Spleen (tissue), 11 donors: Measurements from ENCODE around the gene ACVR1C. TPM values are rescaled to one million over a fixed set of nuclear protein-coding genes. Genes with fewer than 3 reads are reported as not detected.
"Not testable (repeated sequence)": the region's sequence is repeated elsewhere in the genome, so short reads cannot be mapped to it uniquely, and the experiment has no call there.

Experiments
- DNase-seq: peaks from one replicate; pipeline ENCODE4 v3.0.0-alpha.2; 2020
- H3K27ac ChIP-seq, 8 donors: fragments of 200-600 bp; sonication (generic) in 7 of 8; 1 replicate in 4 of 8; 2 replicates in 4 of 8; pipeline versions ENCODE4 v1.5.0 to v1.8.0; 2016 to 2021; ENCODE audit warnings: inconsistent platforms in 4 of 8, mild to moderate bottlenecking in 4 of 8, moderate library complexity in 1 of 8
- H3K27me3 ChIP-seq, 7 donors: fragments of 200-600 bp; sonication (generic) in 6 of 7; replicated peaks in 1 of 7; 1 replicate in 4 of 7; 2 replicates in 3 of 7; pipeline versions ENCODE4 v1.5.0 to v1.8.0; 2016 to 2021; ENCODE audit warnings: inconsistent platforms in 3 of 7, mild to moderate bottlenecking in 1 of 7
- H3K36me3 ChIP-seq, 6 donors: fragments of 200-600 bp; sonication (generic) in 5 of 6; 1 replicate in 4 of 6; 2 replicates in 2 of 6; pipeline versions ENCODE4 v1.5.0 to v1.8.0; 2016 to 2021; ENCODE audit warnings: inconsistent platforms in 2 of 6
- H3K4me1 ChIP-seq, 6 donors: fragments of 200-600 bp; sonication (generic) in 5 of 6; 1 replicate in 3 of 6; 2 replicates in 3 of 6; pipeline versions ENCODE4 v1.5.0 to v1.8.0; 2016 to 2021; ENCODE audit warnings: inconsistent platforms in 3 of 6
- H3K4me3 ChIP-seq, 8 donors: fragments of 200-600 bp; sonication (generic) in 7 of 8; 1 replicate in 4 of 8; 2 replicates in 4 of 8; pipeline versions ENCODE4 v1.5.0 to v1.8.0; 2016 to 2021; ENCODE audit warnings: inconsistent platforms in 4 of 8, mild to moderate bottlenecking in 4 of 8, moderate library complexity in 2 of 8
- H3K9me3 ChIP-seq, 8 donors: fragments of 200-600 bp; sonication (generic) in 7 of 8; 1 replicate in 4 of 8; 2 replicates in 4 of 8; pipeline versions ENCODE4 v1.5.0 to v1.8.0; 2016 to 2021; ENCODE audit warnings: inconsistent platforms in 4 of 8
- CTCF ChIP-seq, 11 experiments: fragments of 200-600 bp in 7 of 11; fragments of 450-650 bp in 4 of 11; sonication (generic) in 4 of 11; IDR thresholded peaks in 8 of 11; conservative IDR thresholded peaks in 3 of 11; 1 replicate in 7 of 11; 2 replicates in 4 of 11; pipeline versions ENCODE4 v1.4.0 to v1.8.0; 2016 to 2021; ENCODE audit warnings: antibody characterized with exemption in 11 of 11, inconsistent platforms in 4 of 11, mild to moderate bottlenecking in 1 of 11
- POLR2A ChIP-seq, 3 donors: fragments of 450-650 bp; IDR thresholded peaks; one replicate each; pipeline ENCODE4 v1.5.1; 2017; ENCODE audit warnings: antibody characterized with exemption in 3 of 3, mild to moderate bottlenecking in 1 of 3
- POLR2AphosphoS5 ChIP-seq, 3 donors: sonication (generic); formaldehyde crosslinking; IDR thresholded peaks; one replicate each; pipeline ENCODE4 v1.5.1; 2017; ENCODE audit warnings: antibody characterized with exemption in 3 of 3
- WGBS, 5 donors: extraction: QIAGEN DNeasy Blood & Tissue Kit in 3 of 5; methylation state at CpG; one replicate each; pipeline versions ENCODE4 v1.1.5 to v1.1.7; 2013 to 2018; 5-methylcytosine and 5-hydroxymethylcytosine counted together
- intact Hi-C: fragments of 100-400 bp; cut with DNase I; formaldehyde crosslinking; loops from one replicate; pipeline ENCODE4 v1.15.0; 2023; ENCODE audit warnings: low total_unique reads
- polyA plus RNA-seq, 3 donors: library from polyadenylated mRNA; stranded (reverse); fragments of 200-250 nt; gene quantifications; one replicate each; pipeline ENCODE4 v1.2.1, GENCODE V29; 2013
- total RNA-seq, 7 donors: library from RNA; depleted of rRNA in 3 of 7; stranded (reverse); fragments of >200 nt in 3 of 7; fragmentation: NEBNext Ultra II Directional in 4 of 7; extraction: Animal tissue kit (Norgen Biotek cat#: 25700) in 4 of 7; gene quantifications; one replicate each; pipeline versions ENCODE4 v1.1.0 to v1.2.1, GENCODE V29; 2016 to 2021
- donor health status: healthy with polysubstance abuse.
- donor health status: DM: no; HTN: no; CAD: no; lungs with moderate emphysema.
- donor health status: DM: no; HTN: no; CAD: no.
- donor health status: Bipolar disorder and iron deficiency.
- donor health status: healthy.
- donor health status: DM: no; HTN: no; CAD: no.
- donor health status: DM: yes; HTN: yes; CAD: no.

ACVR1C gene
- total and polyA plus RNA-seq, 10 donors, result 0.03 to 1.4 (median 0.39) TPM

- peaks cover 0 to 6% (median 0%) of the 10 kb centered on the region in 8 donors for H3K9me3 ChIP-seq
- TF ChIP-seq POLR2A (IDR thresholded peaks at IDR 0.05) (no peak), CTCF (IDR thresholded peaks at IDR 0.05 in 8 of 11, conservative IDR thresholded peaks at IDR 0.05 in 3 of 11) (no peak), POLR2AphosphoS5 (IDR thresholded peaks at IDR 0.05) (no peak)
- no peak overlapping the region for H3K4me3 ChIP-seq
- no peak for DNase-seq
- H3K27me3 ChIP-seq, result no peaks in the 10 kb centered on the region
- no peaks in the 10 kb centered on the region for H3K4me1 ChIP-seq
- no peaks in the 10 kb centered on the region for H3K36me3 ChIP-seq
- no peak overlapping the region for H3K27ac ChIP-seq
- intact Hi-C loops, result no loop called here
- WGBS, 5 donors, result 76 to 98% (median 86%) methylated on average over 1 of the region's 1 CpG
Observed at GRCh38 chr2:157587576-157587975, 41.1 kb downstream of the ACVR1C start.

- Histone ChIP-seq H3K27ac (no peak overlapping the region), H3K4me3 (no peak overlapping the region), H3K9me3 (no peaks in the 10 kb centered on the region), H3K27me3 (no peaks in the 10 kb centered on the region), H3K36me3 (no peaks in the 10 kb centered on the region), H3K4me1 (no peaks in the 10 kb centered on the region)
- intact Hi-C loops, result no loop called here
- DNase-seq, result no peak
- no peak for TF ChIP-seq CTCF (IDR thresholded peaks at IDR 0.05 in 8 of 11, conservative IDR thresholded peaks at IDR 0.05 in 3 of 11)
Observed at GRCh38 chr2:157574165-157574564, 54.5 kb downstream of the ACVR1C start.

- intact Hi-C loops, result no loop called here
- DNase-seq, result no peak
- Histone ChIP-seq H3K9me3 (no peaks in the 10 kb centered on the region), H3K4me1 (no peaks in the 10 kb centered on the region), H3K36me3 (no peaks in the 10 kb centered on the region), H3K27ac (no peak overlapping the region), H3K27me3 (no peaks in the 10 kb centered on the region), H3K4me3 (no peak overlapping the region)
- TF ChIP-seq CTCF (IDR thresholded peaks at IDR 0.05 in 8 of 11, conservative IDR thresholded peaks at IDR 0.05 in 3 of 11) (peak in 2 of 11 experiments; percentile 13 to 22), POLR2AphosphoS5 (IDR thresholded peaks at IDR 0.05) (no peak), POLR2A (IDR thresholded peaks at IDR 0.05) (no peak)
- WGBS, 5 donors, result 14 to 30% (median 20%) methylated on average over 2 of the region's 2 CpGs
Observed at GRCh38 chr2:157572725-157573124, 55.9 kb downstream of the ACVR1C start.

- 40 to 98% (median 79%) methylated on average over 2 to 13 of the region's 15 CpGs for WGBS, 5 donors
- intact Hi-C loops, H3K4me1 ChIP-seq, H3K36me3 ChIP-seq, H3K4me3 ChIP-seq, H3K27me3 ChIP-seq, DNase-seq, H3K9me3 ChIP-seq, H3K27ac ChIP-seq: not testable (repeated sequence)
Observed at GRCh38 chr2:157566623-157567022, 62.0 kb downstream of the ACVR1C start.

GRCh38 chr2:157566113-157566512, 62.6 kb downstream of the ACVR1C start:
- H3K9me3 ChIP-seq, H3K27ac ChIP-seq, H3K27me3 ChIP-seq, H3K4me1 ChIP-seq, H3K4me3 ChIP-seq, H3K36me3 ChIP-seq, intact Hi-C loops, DNase-seq: not testable (repeated sequence)
- WGBS, 5 donors, result 95 to 97% (median 95%) methylated on average over 9 to 10 of the region's 10 CpGs
